HG03378 (cell line): Measurements from ENCODE around the gene NMT1.

Experiments
- ATAC-seq: cut with Tn5 transposase; IDR thresholded peaks from one replicate; pipeline ENCODE4 v1.9.1; 2021; ENCODE audit warnings: mild to moderate bottlenecking, moderate library complexity; ENCODE audit not compliant: unreplicated experiment

NMT1 gene

DNA sequence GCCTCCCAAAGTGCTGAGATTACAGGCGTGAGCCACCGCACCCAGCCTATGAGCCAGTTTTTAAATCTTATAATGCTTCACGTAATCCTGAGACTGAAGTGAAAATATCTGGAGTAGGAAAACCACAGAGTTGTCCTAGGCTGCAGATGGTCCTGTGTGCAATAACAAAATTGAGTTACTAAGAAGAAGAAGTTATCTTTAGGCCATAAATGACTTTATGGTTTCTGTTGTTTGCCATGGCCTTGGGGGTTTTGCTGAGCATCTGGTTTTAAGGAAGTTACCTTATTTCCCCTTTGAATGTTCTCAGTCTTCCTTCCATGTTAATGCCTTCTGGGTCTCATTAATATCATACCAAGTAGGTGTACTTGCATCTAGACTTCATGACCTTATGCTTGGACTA, 16.5 kb downstream of the NMT1 start:
- ATAC-seq = no peak

GRCh38 chr17:45081047-45081703, 20.1 kb downstream of the NMT1 start:
- ATAC-seq = no peak

DNA sequence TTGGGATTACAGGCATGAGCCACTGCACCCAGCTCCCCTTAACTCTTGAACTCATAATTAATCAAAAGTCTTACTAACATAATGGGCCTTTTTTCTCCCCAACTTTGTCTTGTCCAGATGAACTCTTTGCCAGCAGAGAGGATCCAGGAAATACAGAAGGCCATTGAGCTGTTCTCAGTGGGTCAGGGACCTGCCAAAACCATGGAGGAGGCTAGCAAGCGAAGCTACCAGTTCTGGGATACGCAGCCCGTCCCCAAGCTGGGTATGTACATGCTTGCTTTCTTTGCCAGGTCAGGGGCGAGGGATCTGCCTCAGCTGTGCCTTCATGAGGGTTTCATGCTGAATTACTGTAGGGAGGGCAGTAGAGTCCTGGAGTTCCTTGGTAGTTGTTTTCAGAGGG, 25.3 kb downstream of the NMT1 start:
- no peak for ATAC-seq

- ATAC-seq = no peak
These were observed 25.9 kb downstream of the NMT1 start for GRCh38 chr17:45086865-45087503.

GRCh38 chr17:45087504-45087975, 26.4 kb downstream of the NMT1 start:
- ATAC-seq = no peak

DNA sequence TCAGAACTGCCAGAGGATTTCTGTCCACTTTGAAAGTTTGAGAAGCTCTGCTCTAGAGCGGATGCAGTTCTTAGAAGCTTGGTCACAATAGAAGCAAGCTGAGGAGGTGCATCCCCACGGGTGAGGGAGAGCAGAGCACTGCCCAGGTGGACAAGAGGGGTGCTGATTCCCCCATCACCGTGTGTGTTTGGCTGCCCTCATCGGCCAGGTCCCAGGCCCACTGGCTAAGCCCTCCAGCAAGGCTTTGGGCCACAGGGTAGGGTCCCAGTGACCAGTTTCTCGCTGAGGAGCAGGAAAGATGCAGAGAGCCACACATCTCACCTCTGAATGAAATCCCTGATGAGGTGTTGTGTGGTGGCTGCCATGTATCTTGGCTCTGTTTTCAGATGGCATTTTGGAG, 26.9 kb downstream of the NMT1 start:
- no peak for ATAC-seq

GRCh38 chr17:45088741-45089140, 27.6 kb downstream of the NMT1 start:
- no peak for ATAC-seq

DNA sequence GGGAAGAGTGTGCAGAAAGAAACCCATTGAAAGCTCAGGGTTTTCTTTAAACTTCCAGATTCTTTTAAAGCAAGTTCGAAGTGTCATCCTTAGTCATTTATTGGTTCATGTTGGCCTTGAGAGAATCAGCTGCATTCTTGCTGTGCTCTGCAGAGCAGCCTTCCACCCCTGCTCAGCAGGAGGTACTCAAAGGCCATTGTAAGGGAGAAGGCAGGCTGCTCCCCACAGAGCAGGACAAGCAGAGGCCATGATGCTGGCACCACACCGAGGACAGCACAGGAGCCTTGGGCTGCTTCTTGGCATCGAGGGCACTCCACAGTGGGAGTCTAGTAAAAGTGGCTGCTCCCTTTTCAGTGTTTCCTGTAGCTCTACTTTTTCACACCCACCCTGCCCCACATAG, 29.6 kb downstream of the NMT1 start:
- no peak for ATAC-seq

- ATAC-seq = no peak
These were observed 30.8 kb downstream of the NMT1 start for GRCh38 chr17:45091778-45092425.

DNA sequence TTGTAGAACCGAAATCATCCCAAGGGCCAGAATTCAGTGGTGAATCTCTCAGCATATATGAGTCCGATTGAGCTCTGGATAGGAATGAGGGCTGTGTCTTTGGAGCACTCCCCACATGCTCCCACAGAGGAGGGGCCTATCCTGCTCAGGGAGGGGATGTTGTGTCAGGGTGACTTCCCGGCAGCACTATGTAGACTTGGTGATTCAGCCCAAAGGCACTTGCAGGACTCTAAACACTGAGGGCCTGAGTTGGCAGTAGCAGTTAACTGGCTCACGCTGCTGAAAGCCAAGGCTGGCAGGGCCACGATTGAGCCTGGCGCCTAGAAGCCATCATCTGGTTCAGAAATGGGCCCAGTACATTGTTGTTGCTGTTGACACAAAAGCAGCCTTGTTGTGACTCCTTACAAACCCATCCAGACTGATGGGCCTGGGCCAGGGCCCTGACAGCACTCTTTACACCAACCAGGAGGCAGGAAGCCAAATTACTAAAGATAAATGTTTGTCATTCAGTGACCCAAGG, 31.9 kb downstream of the NMT1 start:
- ATAC-seq = no peak

DNA sequence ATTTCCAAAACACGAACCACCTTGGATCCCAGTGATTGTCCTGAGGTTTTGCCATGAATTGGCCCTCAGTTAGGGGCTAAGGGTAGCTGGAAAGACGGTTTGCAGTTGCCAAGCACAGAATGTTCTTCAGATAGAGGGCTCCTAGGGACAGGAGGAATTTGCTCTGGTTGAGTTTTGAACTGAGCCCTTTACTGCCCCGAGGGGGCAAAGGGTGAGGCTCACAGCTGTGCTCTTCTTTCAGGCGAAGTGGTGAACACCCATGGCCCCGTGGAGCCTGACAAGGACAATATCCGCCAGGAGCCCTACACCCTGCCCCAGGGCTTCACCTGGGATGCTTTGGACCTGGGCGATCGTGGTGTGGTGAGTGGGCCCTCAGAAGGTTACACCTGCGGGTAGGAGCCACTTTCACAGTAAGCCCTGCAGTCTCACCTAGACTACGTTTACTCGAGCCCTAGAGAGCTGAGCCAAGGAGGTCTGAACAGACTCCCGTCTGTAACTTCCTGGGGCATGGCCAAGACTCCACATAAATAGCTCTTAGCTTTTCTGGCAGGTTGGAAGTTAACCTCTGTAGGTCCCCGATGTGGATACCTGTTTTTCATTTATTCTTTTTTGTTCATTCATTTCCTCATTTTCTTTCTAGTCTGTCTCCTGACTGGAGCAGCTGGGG, 32.5 kb downstream of the NMT1 start:
- no peak for ATAC-seq

DNA sequence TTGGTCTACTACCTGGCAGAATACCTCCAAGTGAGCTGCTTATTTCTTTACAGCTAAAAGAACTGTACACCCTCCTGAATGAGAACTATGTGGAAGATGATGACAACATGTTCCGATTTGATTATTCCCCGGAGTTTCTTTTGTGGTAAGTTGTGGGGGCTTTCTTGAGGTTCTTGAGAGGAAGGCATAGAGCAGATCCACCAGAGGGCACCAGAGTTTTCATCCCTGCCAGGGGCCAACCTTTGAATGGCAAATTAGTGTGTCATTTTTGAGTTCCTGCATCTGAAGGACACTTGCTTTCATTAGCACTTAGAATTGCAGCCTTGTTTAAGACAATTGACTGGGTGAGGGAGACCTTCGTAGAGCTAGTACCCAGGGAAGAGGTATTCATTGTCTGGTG, 35.0 kb downstream of the NMT1 start:
- ATAC-seq = no peak

GRCh38 chr17:45096926-45097325, 35.8 kb downstream of the NMT1 start:
- no peak for ATAC-seq

- no peak for ATAC-seq
These were observed 37.2 kb downstream of the NMT1 start for GRCh38 chr17:45098081-45098868.

- ATAC-seq = no peak
These were observed 37.9 kb downstream of the NMT1 start for GRCh38 chr17:45098869-45099616.

- no peak for ATAC-seq
These were observed 40.4 kb downstream of the NMT1 start for GRCh38 chr17:45101546-45101882.

DNA sequence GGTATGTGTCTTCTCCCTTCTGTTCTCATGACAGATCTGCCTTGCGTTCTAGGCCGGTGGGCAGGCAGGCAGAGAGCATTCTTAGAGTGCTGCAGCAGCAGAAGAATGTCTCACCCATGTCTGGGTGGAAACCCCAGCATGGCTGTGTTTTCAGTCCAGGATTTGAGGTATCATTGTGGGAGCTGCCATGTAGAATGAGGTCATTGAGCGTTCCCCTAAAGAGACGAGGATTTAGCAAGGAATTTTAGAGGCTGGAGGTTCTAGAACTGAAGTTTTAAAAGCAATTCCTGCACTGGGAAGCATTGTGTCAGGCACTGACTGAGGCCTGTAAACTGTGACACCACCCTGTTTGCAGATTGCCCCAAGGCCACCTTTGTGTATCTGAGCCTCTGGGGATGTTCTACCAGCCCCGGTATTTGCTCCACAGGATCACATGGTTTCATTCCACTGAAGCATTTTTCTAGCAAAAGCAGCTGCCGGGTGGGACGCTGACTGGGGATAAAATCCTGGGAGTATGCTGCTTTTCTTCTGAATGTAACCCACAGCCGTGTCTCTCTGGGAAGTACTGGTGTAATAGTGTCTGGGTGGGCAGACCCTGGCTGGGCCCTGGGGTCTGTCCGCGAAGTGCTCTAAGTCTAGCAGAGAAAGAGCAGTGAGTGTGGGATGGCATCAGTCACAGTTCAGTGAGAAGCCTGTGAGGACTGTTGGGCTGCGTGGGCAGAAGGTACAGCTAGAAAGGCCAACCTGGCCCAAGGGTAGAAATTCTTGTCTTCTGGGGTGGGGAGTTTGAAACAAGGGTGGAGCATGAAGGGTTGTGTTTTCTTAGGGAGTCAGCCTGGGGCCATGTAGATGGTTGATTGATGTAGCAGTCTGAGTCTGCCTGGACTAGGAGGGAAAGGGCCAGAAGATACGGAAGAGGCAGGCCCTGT, 41.0 kb downstream of the NMT1 start:
- ATAC-seq = no peak

GRCh38 chr17:45102856-45103255, 41.7 kb downstream of the NMT1 start:
- ATAC-seq = no peak

- no peak for ATAC-seq
These were observed 42.2 kb downstream of the NMT1 start for GRCh38 chr17:45103269-45103795.
